Endothelial cell of umbilical vein (primary cell): ENCODE measurements around the gene HOXA3. TPM values are rescaled to one million over a fixed set of nuclear protein-coding genes. Genes with fewer than 3 reads are reported as not detected.

Experiments
- BruUV-seq: library from RNA; stranded (reverse); fragments of 400-500 nt; replicated peaks from 2 replicates; lab custom pipeline; 2021; lab: Mats Ljungman, UMichigan
- CTCF ChIA-PET: fragments of 300-600, 350-600 bp; sonication (Branson Sonifier 250); formaldehyde crosslinking; loops from one replicate; lab custom pipeline; 2021; ENCODE audit warnings: antibody characterized with exemption, inconsistent platforms; lab: Charles Lee
- POLR2A ChIA-PET: fragments of 300-600, 350-600 bp; sonication (Branson Sonifier 250); formaldehyde crosslinking; loops from one replicate; lab custom pipeline; 2021; ENCODE audit warnings: antibody characterized with exemption, inconsistent platforms; lab: Charles Lee
- DNase-seq: peaks from one replicate; pipeline ENCODE4 v3.0.0-alpha.2; 2011; ENCODE audit warnings: low read depth, low spot score
- FAIRE-seq: peaks from 2 replicates; lab custom pipeline; 2011; peaks lifted over from hg19 to GRCh38; lab: Jason Lieb, UNC
- H2AFZ ChIP-seq: 2 replicates; pipeline ENCODE4 v1.6.0; 2012; ENCODE audit warnings: low read depth, low read length, control low read depth, inconsistent platforms
- H3K27ac ChIP-seq: 2 replicates; pipeline ENCODE4 v1.5.1; 2011; ENCODE audit warnings: low read depth, mild to moderate bottlenecking, control low read depth, low read length, moderate library complexity; ENCODE audit not compliant: insufficient read depth
- H3K27me3 ChIP-seq, 2 experiments: 2 replicates each; pipeline versions ENCODE4 v1.6.0 to v1.6.1; 2011; ENCODE audit warnings: low read length in 2 of 2, mixed read lengths in 1 of 2; ENCODE audit not compliant: control insufficient read depth in 2 of 2, insufficient read depth in 2 of 2
- H3K36me3 ChIP-seq, 2 experiments: 2 replicates in 1 of 2; 3 replicates in 1 of 2; pipeline ENCODE4 v1.5.1; 2011; ENCODE audit warnings: low read length in 2 of 2, mild to moderate bottlenecking in 1 of 2, moderate library complexity in 1 of 2; ENCODE audit not compliant: control insufficient read depth in 2 of 2, insufficient read depth in 2 of 2; ENCODE audit errors: extremely low read depth in 1 of 2
- H3K4me1 ChIP-seq: 3 replicates; pipeline ENCODE4 v1.5.1; 2011; ENCODE audit warnings: mild to moderate bottlenecking, low read length; ENCODE audit not compliant: control insufficient read depth, insufficient read depth; ENCODE audit errors: extremely low read depth
- H3K4me2 ChIP-seq: 2 replicates; pipeline ENCODE4 v1.6.1; 2011; ENCODE audit warnings: low read length, control low read depth, mixed read lengths; ENCODE audit not compliant: insufficient read depth
- H3K4me3 ChIP-seq, 3 experiments: fragments of 200-600 bp in 1 of 3; sonication (generic), shearing (Covaris generic) in 1 of 3; replicated peaks in 1 of 3; 2 replicates each; pipeline ENCODE4 v1.5.1; 2011 to 2016; ENCODE audit warnings: control low read depth in 3 of 3, low read length in 3 of 3, mild to moderate bottlenecking in 2 of 3, inconsistent platforms in 1 of 3, low read depth in 1 of 3, moderate library complexity in 1 of 3; ENCODE audit not compliant: insufficient read depth in 1 of 3
- H3K79me2 ChIP-seq: 2 replicates; pipeline ENCODE4 v1.6.0; 2012; ENCODE audit warnings: low read length, inconsistent platforms; ENCODE audit not compliant: control insufficient read depth, insufficient read depth
- H3K9ac ChIP-seq: replicated peaks from 2 replicates; pipeline ENCODE3; 2011; ENCODE audit warnings: low read length, control low read depth; ENCODE audit not compliant: insufficient read depth; ENCODE audit errors: extremely low read depth
- H3K9me1 ChIP-seq: replicated peaks from 3 replicates; pipeline ENCODE4 v1.6.0; 2011; ENCODE audit warnings: mild to moderate bottlenecking, low read length; ENCODE audit not compliant: control insufficient read depth, insufficient read depth; ENCODE audit errors: extremely low read depth
- H3K9me3 ChIP-seq: replicated peaks from 2 replicates; pipeline ENCODE4 v1.5.1; 2012; ENCODE audit warnings: low read length, inconsistent platforms; ENCODE audit not compliant: control insufficient read depth, insufficient read depth
- H4K20me1 ChIP-seq: replicated peaks from 2 replicates; pipeline ENCODE3; 2011; ENCODE audit warnings: mild to moderate bottlenecking, low read length; ENCODE audit not compliant: control insufficient read depth, insufficient read depth; ENCODE audit errors: extremely low read depth
- GATA2 ChIP-seq: IDR thresholded peaks from 2 replicates; pipeline ENCODE4 v1.7.0; 2011; ENCODE audit warnings: low read depth, mild to moderate bottlenecking, moderate library complexity, mixed read lengths, low read length; ENCODE audit not compliant: insufficient read length, insufficient read depth
- JUN ChIP-seq: IDR thresholded peaks from 2 replicates; pipeline ENCODE4 v1.6.1; 2011; ENCODE audit warnings: borderline replicate concordance, low read depth; ENCODE audit not compliant: insufficient read length, insufficient read depth
- MYC ChIP-seq: IDR thresholded peaks from one replicate; pipeline ENCODE4 v1.6.1; 2011; ENCODE audit warnings: mild to moderate bottlenecking, low read depth, low read length
- POLR2A ChIP-seq: IDR thresholded peaks from 2 replicates; pipeline ENCODE4 v1.6.1; 2012; ENCODE audit warnings: low read depth, mild to moderate bottlenecking, control low read depth, low read length
- POLR2AphosphoS5 ChIP-seq: IDR thresholded peaks from 2 replicates; pipeline ENCODE4 v1.6.1; 2012; ENCODE audit warnings: low read depth, mild to moderate bottlenecking, control low read depth, low read length, moderate library complexity; ENCODE audit not compliant: insufficient read depth
- dilution Hi-C: fragments of 300-500 bp; cut with MboI; formaldehyde crosslinking; loops from one replicate; pipeline ENCODE4 v1.15.0; 2019; ENCODE audit warnings: low sequenced_read_pairs; ENCODE audit not compliant: extremely low pct_ligation_motif_present
- intact Hi-C: fragments of 100-400 bp; cut with micrococcal nuclease; formaldehyde crosslinking; loops from one replicate; pipeline ENCODE4 v1.10.0; 2022
- polyA plus RNA-seq, 4 experiments: library from polyadenylated mRNA; depleted of rRNA in 3 of 4; stranded (reverse) in 3 of 4; unstranded in 1 of 4; fragments of >200 nt; gene quantifications; 2 replicates each; pipeline versions ENCODE4 v1.2.1 to v1.2.3, GENCODE V29; 2011 to 2012; ENCODE audit warnings: missing spikeins in 1 of 4
- total RNA-seq: library from RNA; stranded (reverse); gene quantifications from 2 replicates; pipeline ENCODE4 v1.2.3, GENCODE V29; 2021
- TF ChIP-seq, protein P1 (sequence below), 2 donors: IDR thresholded peaks; 1 replicate in 1 of 2; 2 replicates in 1 of 2; pipeline ENCODE4 v1.5.1; 2011; ENCODE audit warnings: low read length in 2 of 2, mild to moderate bottlenecking in 2 of 2, moderate library complexity in 2 of 2, control low read depth in 1 of 2, inconsistent platforms in 1 of 2, low read depth in 1 of 2; ENCODE audit not compliant: insufficient read depth in 1 of 2; ENCODE audit errors: extremely low read depth in 1 of 2

HOXA3 gene
- total and polyA plus RNA-seq, 2 donors (not counting 3 experiments of a cell fraction or from before 2014, with no cell fraction given), result 4.7 to 14.0 TPM

DNA sequence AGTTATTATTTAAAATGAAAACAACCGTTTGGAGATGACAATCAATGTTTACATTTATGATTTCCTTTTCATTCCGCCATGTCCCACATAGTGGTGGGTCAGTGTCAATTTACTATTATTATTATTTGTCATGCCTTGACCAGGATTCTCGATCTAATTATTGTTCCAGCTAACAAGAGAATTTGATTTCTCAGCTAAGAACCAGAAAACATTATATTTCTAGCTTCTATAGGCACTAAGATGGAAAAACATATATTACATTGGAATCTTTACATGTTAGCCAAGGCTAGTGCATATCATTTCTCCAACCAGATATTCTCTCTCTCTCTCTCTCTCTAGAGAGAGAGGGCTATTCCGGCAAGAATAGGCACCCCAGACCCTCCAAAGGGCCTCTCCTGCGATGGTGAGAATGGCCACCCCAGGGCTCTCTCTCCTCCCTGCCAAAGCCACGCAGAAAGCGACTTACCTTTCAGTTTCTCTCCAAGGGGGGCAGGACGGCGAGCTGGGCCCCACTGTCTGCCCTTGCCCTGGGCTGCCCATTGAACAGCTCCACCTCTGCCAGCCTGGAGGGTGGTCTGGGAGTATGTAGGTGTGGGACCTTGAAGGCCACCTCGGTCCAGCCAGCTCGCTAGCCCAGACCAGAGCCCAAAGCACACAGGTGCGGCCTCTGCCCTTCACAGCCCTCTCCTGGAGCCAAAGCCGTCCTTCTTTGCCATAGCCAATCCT lies 2.4 kb downstream of the HOXA3 start:
- Histone ChIP-seq H3K36me3 (peaks cover 0 to 8% of the 10 kb centered on the region in 2 experiments), H2AFZ (no peak overlapping the region), H3K4me2 (peak overlapping the region; percentile 78), H3K79me2 (peaks cover 98% of the 10 kb centered on the region), H3K4me1 (peaks cover 73% of the 10 kb centered on the region), H3K27ac (peak overlapping the region; percentile 67), H3K27me3 (no peaks in the 10 kb centered on the region), H3K4me3 (peak overlapping the region; percentile 54 to 85 (median 55)), H3K9me1 (no peaks in the 10 kb centered on the region), H3K9me3 (no peaks in the 10 kb centered on the region), H3K9ac (peak overlapping the region; percentile 78), H4K20me1 (no peaks in the 10 kb centered on the region)
- no TSS peak for BruUV-seq
- CTCF ChIA-PET, result interaction anchor here (1.0 to 5.6 kb wide), 19 partner anchors 9 to 780 kb away, joined by 3 to 83 read pairs (median 5); partner anchors contain the start of genes HOXA4 and HOXA9
- dilution Hi-C loops (loop anchor here (25.0 kb wide), 1 partner anchor 963 kb away; no protein-coding TSS in a partner anchor), intact Hi-C loops (loop anchor here (2.0 kb wide), 1 partner anchor 15 kb away; the partner anchor contains the start of gene HOXA9)
- TF ChIP-seq, protein P1, sequence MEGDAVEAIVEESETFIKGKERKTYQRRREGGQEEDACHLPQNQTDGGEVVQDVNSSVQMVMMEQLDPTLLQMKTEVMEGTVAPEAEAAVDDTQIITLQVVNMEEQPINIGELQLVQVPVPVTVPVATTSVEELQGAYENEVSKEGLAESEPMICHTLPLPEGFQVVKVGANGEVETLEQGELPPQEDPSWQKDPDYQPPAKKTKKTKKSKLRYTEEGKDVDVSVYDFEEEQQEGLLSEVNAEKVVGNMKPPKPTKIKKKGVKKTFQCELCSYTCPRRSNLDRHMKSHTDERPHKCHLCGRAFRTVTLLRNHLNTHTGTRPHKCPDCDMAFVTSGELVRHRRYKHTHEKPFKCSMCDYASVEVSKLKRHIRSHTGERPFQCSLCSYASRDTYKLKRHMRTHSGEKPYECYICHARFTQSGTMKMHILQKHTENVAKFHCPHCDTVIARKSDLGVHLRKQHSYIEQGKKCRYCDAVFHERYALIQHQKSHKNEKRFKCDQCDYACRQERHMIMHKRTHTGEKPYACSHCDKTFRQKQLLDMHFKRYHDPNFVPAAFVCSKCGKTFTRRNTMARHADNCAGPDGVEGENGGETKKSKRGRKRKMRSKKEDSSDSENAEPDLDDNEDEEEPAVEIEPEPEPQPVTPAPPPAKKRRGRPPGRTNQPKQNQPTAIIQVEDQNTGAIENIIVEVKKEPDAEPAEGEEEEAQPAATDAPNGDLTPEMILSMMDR (IDR thresholded peaks at IDR 0.05; ENCODE audit: extremely low read depth in 1 of 2, insufficient read depth in 1 of 2, low read depth in 1 of 2, low read length in 2 of 2), result no peak
- TF ChIP-seq JUN (no peak), GATA2 (no peak), POLR2AphosphoS5 (no peak), POLR2A (no peak), MYC (no peak)
- DNase-seq, result no peak
- FAIRE-seq, result no peak
- POLR2A ChIA-PET, result interaction anchor here (1.0 to 2.6 kb wide), 7 partner anchors 9 to 467 kb away, joined by 3 to 8 read pairs (median 3); partner anchors contain the start of gene HOXA9
